ENCODE data around the gene MEF2D. TPM values are rescaled to one million over a fixed set of nuclear protein-coding genes. Genes with fewer than 3 reads are reported as not detected.

Gene MEF2D
- total and polyA plus RNA-seq, 8 donors = 23.8 to 52.8 (median 31.3) TPM

DNA sequence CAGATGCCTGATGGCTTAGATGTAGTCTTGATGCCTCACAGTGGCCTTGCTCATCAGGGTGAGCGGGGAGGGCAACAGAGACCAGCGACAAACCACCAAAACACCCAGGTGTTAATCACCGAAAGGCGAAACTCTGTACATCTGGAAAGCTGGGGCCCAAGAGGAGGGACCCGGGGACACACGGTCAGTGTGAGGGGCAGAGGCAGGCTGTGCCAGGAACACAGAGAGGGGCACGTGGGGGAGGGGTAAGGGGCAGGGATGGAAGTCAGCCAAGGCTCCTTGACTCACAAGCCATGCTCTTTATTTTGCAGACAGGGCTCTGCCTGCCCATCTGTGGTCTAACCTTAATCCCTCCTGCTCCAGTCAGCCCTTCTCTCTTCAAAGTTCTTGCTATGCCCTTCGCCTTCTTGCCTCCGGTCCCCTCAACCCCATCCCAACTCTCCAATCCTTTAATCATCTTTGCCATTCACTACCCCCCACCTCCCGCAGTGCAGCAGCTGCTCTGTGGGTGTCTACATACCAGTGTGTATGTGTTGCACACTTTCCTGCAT is 4.3 kb downstream of the MEF2D start:
- Histone ChIP-seq H3K27ac (peak overlapping the region; percentile 27 to 45), H3K36me3 (no peaks in the 10 kb centered on the region), H3K9me3 (no peaks in the 10 kb centered on the region), H3K4me3 (no peak overlapping the region), H3K4me1 (peaks cover 68 to 82% of the 10 kb centered on the region in 2 donors), H3K27me3 (no peaks in the 10 kb centered on the region)
- intact Hi-C loops (cut with DNase I) = no loop called here
- no peak for DNase-seq
- ATAC-seq = no peak
- TF ChIP-seq, protein P1, sequence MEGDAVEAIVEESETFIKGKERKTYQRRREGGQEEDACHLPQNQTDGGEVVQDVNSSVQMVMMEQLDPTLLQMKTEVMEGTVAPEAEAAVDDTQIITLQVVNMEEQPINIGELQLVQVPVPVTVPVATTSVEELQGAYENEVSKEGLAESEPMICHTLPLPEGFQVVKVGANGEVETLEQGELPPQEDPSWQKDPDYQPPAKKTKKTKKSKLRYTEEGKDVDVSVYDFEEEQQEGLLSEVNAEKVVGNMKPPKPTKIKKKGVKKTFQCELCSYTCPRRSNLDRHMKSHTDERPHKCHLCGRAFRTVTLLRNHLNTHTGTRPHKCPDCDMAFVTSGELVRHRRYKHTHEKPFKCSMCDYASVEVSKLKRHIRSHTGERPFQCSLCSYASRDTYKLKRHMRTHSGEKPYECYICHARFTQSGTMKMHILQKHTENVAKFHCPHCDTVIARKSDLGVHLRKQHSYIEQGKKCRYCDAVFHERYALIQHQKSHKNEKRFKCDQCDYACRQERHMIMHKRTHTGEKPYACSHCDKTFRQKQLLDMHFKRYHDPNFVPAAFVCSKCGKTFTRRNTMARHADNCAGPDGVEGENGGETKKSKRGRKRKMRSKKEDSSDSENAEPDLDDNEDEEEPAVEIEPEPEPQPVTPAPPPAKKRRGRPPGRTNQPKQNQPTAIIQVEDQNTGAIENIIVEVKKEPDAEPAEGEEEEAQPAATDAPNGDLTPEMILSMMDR (IDR thresholded peaks at IDR 0.05) = no peak

DNA sequence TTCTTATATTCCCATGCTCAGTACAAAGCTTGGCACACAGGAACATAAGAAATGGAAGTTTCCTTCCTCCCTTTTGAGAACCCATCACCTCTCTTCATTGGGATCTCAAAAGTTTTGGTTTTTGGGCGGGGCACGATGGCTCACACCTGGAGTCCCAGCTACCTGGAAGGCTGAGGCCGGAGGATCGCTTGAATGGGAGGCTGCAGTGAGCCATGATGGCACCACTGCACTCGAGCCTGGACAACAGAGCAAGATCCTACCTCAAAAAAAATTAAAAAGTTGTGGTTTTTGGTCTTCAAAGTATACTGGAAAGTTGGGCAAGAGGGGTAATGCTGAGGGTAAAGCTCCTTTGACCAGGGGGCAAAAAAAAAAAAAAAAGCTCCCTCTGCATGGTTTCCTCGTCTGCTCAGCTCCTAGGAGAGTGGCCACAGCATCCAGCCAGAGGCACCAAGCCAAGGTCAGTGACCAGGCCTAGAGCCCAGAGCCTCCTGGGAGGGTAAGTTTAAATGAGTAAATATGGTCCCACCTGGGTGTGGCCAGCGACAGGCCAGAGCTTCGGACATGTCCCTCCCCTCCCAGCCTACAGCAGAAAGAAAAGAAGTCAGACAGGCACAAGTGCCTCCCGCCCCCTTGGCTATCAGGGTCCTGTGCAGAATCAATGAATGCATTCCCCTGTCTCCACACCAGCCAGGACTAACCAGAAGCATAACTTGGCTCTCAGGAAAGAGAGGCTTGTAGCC is 5.0 kb downstream of the MEF2D start:
- H3K27ac ChIP-seq = peak overlapping the region; percentile 27 to 45
- no peak overlapping the region for H3K4me3 ChIP-seq
- H3K36me3 ChIP-seq = no peaks in the 10 kb centered on the region
- H3K9me3 ChIP-seq = no peaks in the 10 kb centered on the region
- intact Hi-C loops (cut with DNase I) = no loop called here
- DNase-seq (no peak), ATAC-seq (no peak)
- H3K27me3 ChIP-seq = no peaks in the 10 kb centered on the region
- TF ChIP-seq, protein P1 (IDR thresholded peaks at IDR 0.05) = no peak
- H3K4me1 ChIP-seq = peaks cover 75 to 89% of the 10 kb centered on the region in 2 donors

DNA sequence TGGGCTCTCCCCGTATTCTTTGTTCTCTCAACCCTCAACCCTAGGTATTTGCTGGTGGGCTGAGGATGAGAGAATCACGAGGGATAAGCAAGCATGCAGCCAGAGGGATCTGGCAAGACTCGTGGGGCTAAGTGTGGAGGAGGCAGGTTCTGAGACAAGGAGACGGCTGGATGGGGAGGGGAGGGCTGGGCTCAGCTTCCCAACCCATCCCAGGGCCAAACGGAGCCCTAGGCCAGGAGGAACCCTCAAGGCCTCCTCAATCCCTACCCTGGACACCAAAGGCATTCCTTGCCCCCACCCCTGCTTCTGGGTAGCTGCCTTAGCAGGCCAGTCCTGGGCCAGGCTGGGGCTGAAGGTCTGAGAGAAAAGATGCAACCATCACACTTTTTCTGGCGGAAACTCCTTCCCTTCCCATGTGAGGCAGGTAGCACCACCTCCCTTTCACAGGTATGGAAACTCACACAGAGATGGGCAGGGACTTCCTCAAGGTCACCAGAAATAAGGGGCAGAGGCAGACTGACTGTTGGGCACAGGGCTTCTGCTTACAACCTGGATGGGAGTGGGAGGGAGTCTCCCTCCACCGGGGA is 6.2 kb downstream of the MEF2D start:
- intact Hi-C loops (cut with DNase I) = no loop called here
- Histone ChIP-seq H3K4me1 (peaks cover 87 to 100% of the 10 kb centered on the region in 2 donors), H3K9me3 (no peaks in the 10 kb centered on the region), H3K4me3 (no peak overlapping the region), H3K27ac (no peak overlapping the region), H3K27me3 (no peaks in the 10 kb centered on the region), H3K36me3 (no peaks in the 10 kb centered on the region)
- ATAC-seq = no peak
- DNase-seq = no peak
- TF ChIP-seq, protein P1 (IDR thresholded peaks at IDR 0.05) = no peak

DNA sequence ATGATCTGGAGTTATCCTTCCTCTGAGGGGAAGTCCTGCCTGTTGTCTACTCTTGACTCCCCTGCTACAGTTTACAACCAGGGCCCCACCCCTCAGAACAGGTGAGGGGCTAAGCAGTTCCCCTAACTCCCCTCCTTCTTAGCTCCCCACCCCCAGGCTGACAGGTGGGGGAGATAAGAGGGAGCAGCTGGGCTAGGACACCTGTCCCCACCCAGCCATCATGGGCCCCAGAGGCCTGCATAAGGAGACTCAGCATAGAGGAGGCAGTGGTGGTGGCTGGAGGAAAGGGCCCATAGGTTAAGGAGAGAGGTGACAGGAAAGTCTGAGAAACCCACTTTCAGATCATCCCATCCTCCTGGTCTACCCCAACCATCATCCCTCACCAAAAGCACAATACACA is 6.8 kb downstream of the MEF2D start:
- TF ChIP-seq, protein P1 (IDR thresholded peaks at IDR 0.05) = no peak
- Histone ChIP-seq H3K27ac (peak overlapping the region; percentile 24 to 72), H3K4me3 (no peak overlapping the region), H3K36me3 (no peaks in the 10 kb centered on the region), H3K9me3 (no peaks in the 10 kb centered on the region), H3K27me3 (no peaks in the 10 kb centered on the region), H3K4me1 (peaks cover 93 to 100% of the 10 kb centered on the region in 2 donors)
- ATAC-seq (no peak), DNase-seq (no peak)
- intact Hi-C loops (cut with DNase I) = no loop called here

DNA sequence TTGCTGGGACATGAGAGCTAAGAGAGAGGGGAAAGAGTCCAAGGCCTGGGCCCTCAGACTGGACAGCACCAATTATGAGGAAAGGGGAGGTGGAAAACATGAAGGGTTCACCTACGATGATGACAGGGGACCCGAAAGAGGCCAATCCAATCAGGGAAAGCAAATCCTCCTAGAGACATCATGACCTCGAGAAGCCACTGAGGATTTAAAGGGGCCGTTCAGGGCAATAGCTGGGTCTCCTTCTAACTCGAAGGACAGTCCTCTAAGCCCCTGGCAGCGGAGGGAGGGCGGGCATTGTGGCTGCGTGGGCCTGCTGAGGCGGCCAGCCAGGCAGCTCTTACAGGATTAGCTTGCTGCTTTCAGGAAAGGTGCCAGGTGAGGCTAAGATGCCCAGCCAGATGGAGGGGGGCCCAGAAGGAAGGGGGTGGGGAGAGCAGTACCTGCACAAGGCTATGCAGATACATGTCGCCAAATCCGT is 7.4 kb downstream of the MEF2D start:
- Histone ChIP-seq H3K4me3 (no peak overlapping the region), H3K27ac (peak overlapping the region; percentile 24 to 72), H3K9me3 (no peaks in the 10 kb centered on the region), H3K27me3 (no peaks in the 10 kb centered on the region), H3K4me1 (peaks cover 93 to 100% of the 10 kb centered on the region in 2 donors), H3K36me3 (no peaks in the 10 kb centered on the region)
- intact Hi-C loops (cut with DNase I) = no loop called here
- peak; percentile 29 for ATAC-seq
- TF ChIP-seq, protein P1 (IDR thresholded peaks at IDR 0.05) = no peak
- DNase-seq = no peak
